Neural cell (in vitro differentiated cells): ENCODE data around the gene SNX17. TPM values are rescaled to one million over a fixed set of nuclear protein-coding genes. Genes with fewer than 3 reads are reported as not detected.
A peak's percentile ranks its signal among the peaks of the same experiment; 100 is the strongest.

Source experiments
- H2AFZ ChIP-seq: fragments of 200-600, 300-800 bp; sonication (generic), shearing (Covaris generic); 2 replicates; pipeline ENCODE4 v1.6.0; 2014; ENCODE audit warnings: low read depth, mild to moderate bottlenecking, antibody characterized with exemption, low read length, moderate library complexity
- H3F3A ChIP-seq: fragments of 200-600 bp; shearing (Covaris generic); 2 replicates; pipeline ENCODE4 v1.6.1; 2016; ENCODE audit warnings: mild to moderate bottlenecking, moderate library complexity, mixed read lengths, antibody characterized with exemption, low read length; ENCODE audit not compliant: insufficient read depth, poor library complexity, severe bottlenecking
- H3K27ac ChIP-seq: fragments of 200-600, 300-800 bp; sonication (generic), shearing (Covaris generic); 2 replicates; pipeline ENCODE4 v1.5.1; 2014; ENCODE audit warnings: mild to moderate bottlenecking, low read length, moderate library complexity
- H3K27me3 ChIP-seq: fragments of 300-800, 200-600 bp; sonication (generic), shearing (Covaris generic); 2 replicates; pipeline ENCODE4 v1.6.0; 2014; ENCODE audit warnings: mild to moderate bottlenecking, low read depth, low read length, moderate library complexity; ENCODE audit not compliant: insufficient read depth
- H3K36me3 ChIP-seq: fragments of 300-800, 200-600 bp; sonication (generic), shearing (Covaris generic); 2 replicates; pipeline ENCODE4 v1.5.1; 2014; ENCODE audit warnings: mild to moderate bottlenecking, antibody characterized with exemption, low read length, moderate library complexity; ENCODE audit not compliant: insufficient read depth
- H3K4me2 ChIP-seq: fragments of 300-800, 200-600 bp; sonication (generic), shearing (Covaris generic); 2 replicates; pipeline ENCODE4 v1.6.0; 2014; ENCODE audit warnings: mild to moderate bottlenecking, low read length
- H3K4me3 ChIP-seq: fragments of 300-800, 200-600 bp; sonication (generic), shearing (Covaris generic); 2 replicates; pipeline ENCODE4 v1.5.1; 2014; ENCODE audit warnings: mild to moderate bottlenecking, low read length, moderate library complexity
- H3K79me2 ChIP-seq: fragments of 200-600 bp; shearing (Covaris generic); replicated peaks from 2 replicates; pipeline ENCODE4 v1.6.0; 2014; ENCODE audit warnings: mild to moderate bottlenecking, low read length, moderate library complexity; ENCODE audit not compliant: insufficient read depth
- H3K9ac ChIP-seq: fragments of 300-800, 200-600 bp; sonication (generic), shearing (Covaris generic); 2 replicates; pipeline ENCODE4 v1.6.1; 2016; ENCODE audit warnings: mild to moderate bottlenecking, low read length, mixed read lengths
- H3K9me2 ChIP-seq: fragments of 200-600 bp; shearing (Covaris generic); 2 replicates; pipeline ENCODE4 v1.6.1; 2016; ENCODE audit warnings: mild to moderate bottlenecking, low read length, mixed read lengths; ENCODE audit not compliant: insufficient read depth
- H3K9me3 ChIP-seq: fragments of 200-600, 300-800 bp; sonication (generic), shearing (Covaris generic); 2 replicates; pipeline ENCODE4 v1.6.1; 2016; ENCODE audit warnings: mild to moderate bottlenecking, mixed run types, low read length, moderate library complexity, mixed read lengths
- H4K20me1 ChIP-seq: fragments of 200-600 bp; shearing (Covaris generic); 2 replicates; pipeline ENCODE4 v1.6.1; 2016; ENCODE audit warnings: mild to moderate bottlenecking, mixed run types; ENCODE audit not compliant: insufficient read depth
- CTCF ChIP-seq: fragments of 450-650 bp; IDR thresholded peaks from 2 replicates; pipeline ENCODE4 v1.5.1; 2014; ENCODE audit warnings: antibody characterized with exemption, mild to moderate bottlenecking, moderate library complexity; ENCODE audit not compliant: poor library complexity, severe bottlenecking
- EP300 ChIP-seq: fragments of 450-650 bp; conservative IDR thresholded peaks from 2 replicates; pipeline ENCODE4 v1.6.1; 2014; ENCODE audit warnings: antibody characterized with exemption, mild to moderate bottlenecking, moderate library complexity; ENCODE audit not compliant: poor library complexity, severe bottlenecking
- EZH2 ChIP-seq: fragments of 200-600, 300-800 bp; shearing (Covaris generic), sonication (generic); IDR thresholded peaks from 2 replicates; pipeline ENCODE4 v1.6.1; 2014; ENCODE audit warnings: antibody characterized with exemption, low read length, borderline replicate concordance, mild to moderate bottlenecking; ENCODE audit not compliant: insufficient read depth, poor library complexity, severe bottlenecking
- MXI1 ChIP-seq: fragments of 450-650 bp; conservative IDR thresholded peaks from 2 replicates; pipeline ENCODE4 v1.6.1; 2014; ENCODE audit warnings: antibody characterized with exemption, mild to moderate bottlenecking; ENCODE audit not compliant: poor library complexity, severe bottlenecking
- POLR2AphosphoS5 ChIP-seq: IDR thresholded peaks from 2 replicates; pipeline ENCODE4 v1.6.1; 2012
- RAD21 ChIP-seq: fragments of 450-650 bp; conservative IDR thresholded peaks from 2 replicates; pipeline ENCODE4 v1.6.1; 2014; ENCODE audit warnings: antibody characterized with exemption, mild to moderate bottlenecking, moderate library complexity
- REST ChIP-seq: IDR thresholded peaks from 2 replicates; pipeline ENCODE4 v1.6.1; 2012; ENCODE audit warnings: borderline replicate concordance
- SMC3 ChIP-seq: fragments of 450-650 bp; conservative IDR thresholded peaks from 2 replicates; pipeline ENCODE4 v1.6.1; 2014; ENCODE audit warnings: antibody characterized with exemption, mild to moderate bottlenecking, moderate library complexity; ENCODE audit not compliant: poor library complexity
- TAF1 ChIP-seq: IDR thresholded peaks from 2 replicates; pipeline ENCODE4 v1.6.1; 2012; ENCODE audit warnings: low read depth
- polyA plus RNA-seq: library from polyadenylated mRNA; depleted of rRNA; stranded (reverse); fragments of >200 nt; gene quantifications from 2 replicates; pipeline ENCODE4 v1.2.3, GENCODE V29; 2014

SNX17 gene
- polyA plus RNA-seq, 1 donor from 2014 or later, result 69.8 TPM

- Histone ChIP-seq H3K9ac (peak overlapping the region; percentile 82), H4K20me1 (no peaks in the 10 kb centered on the region), H3K9me2 (no peaks in the 10 kb centered on the region), H3K27me3 (no peaks in the 10 kb centered on the region), H3K9me3 (no peaks in the 10 kb centered on the region), H3F3A (no peaks in the 10 kb centered on the region), H3K27ac (peak overlapping the region; percentile 83), H3K4me2 (peak overlapping the region; percentile 97), H3K4me3 (peak overlapping the region; percentile 90), H3K79me2 (peaks cover 50% of the 10 kb centered on the region), H2AFZ (no peak overlapping the region), H3K36me3 (no peaks in the 10 kb centered on the region)
- TF ChIP-seq SMC3 (peak; percentile 79), RAD21 (peak; percentile 64), EP300 (no peak), EZH2 (no peak), TAF1 (no peak), REST (no peak), CTCF (peak; percentile 75), MXI1 (no peak), POLR2AphosphoS5 (no peak)
Observed at GRCh38 chr2:27407798-27408491, 37.5 kb downstream of the SNX17 start.

GRCh38 chr2:27408601-27409320, 38.3 kb downstream of the SNX17 start:
- no peaks in the 10 kb centered on the region for H3K27me3 ChIP-seq
- no peaks in the 10 kb centered on the region for H3K9me3 ChIP-seq
- peaks cover 44% of the 10 kb centered on the region for H3K79me2 ChIP-seq
- no peaks in the 10 kb centered on the region for H3K9me2 ChIP-seq
- no peaks in the 10 kb centered on the region for H3K36me3 ChIP-seq
- no peak for TF ChIP-seq SMC3
- TF ChIP-seq RAD21, result no peak
- no peak for TF ChIP-seq POLR2AphosphoS5
- TF ChIP-seq MXI1, result no peak
- no peak for TF ChIP-seq EZH2
- TF ChIP-seq REST, result no peak
- no peak for TF ChIP-seq EP300
- TF ChIP-seq TAF1, result no peak
- no peak for TF ChIP-seq CTCF
- peak overlapping the region; percentile 90 for H3K4me3 ChIP-seq
- peak overlapping the region; percentile 97 for H3K4me2 ChIP-seq
- H3F3A ChIP-seq, result no peaks in the 10 kb centered on the region
- no peaks in the 10 kb centered on the region for H4K20me1 ChIP-seq
- H3K27ac ChIP-seq, result peak overlapping the region; percentile 83
- H2AFZ ChIP-seq, result peak overlapping the region; percentile 78
- peak overlapping the region; percentile 82 for H3K9ac ChIP-seq
